ENCODE measurements around the gene SPOCK1.

- no peak for TF ChIP-seq REST (IDR thresholded peaks at IDR 0.05; ENCODE audit: insufficient read depth in 1 of 2, low read depth in 2 of 2, low read length in 2 of 2)
- TF ChIP-seq POLR2AphosphoS5 (IDR thresholded peaks at IDR 0.05; ENCODE audit: low read depth, low read length), result no peak
Observed at GRCh38 chr5:137400571-137400970, 98.6 kb downstream of the SPOCK1 start.
